ENCODE results near the gene IL10RB.

DNA sequence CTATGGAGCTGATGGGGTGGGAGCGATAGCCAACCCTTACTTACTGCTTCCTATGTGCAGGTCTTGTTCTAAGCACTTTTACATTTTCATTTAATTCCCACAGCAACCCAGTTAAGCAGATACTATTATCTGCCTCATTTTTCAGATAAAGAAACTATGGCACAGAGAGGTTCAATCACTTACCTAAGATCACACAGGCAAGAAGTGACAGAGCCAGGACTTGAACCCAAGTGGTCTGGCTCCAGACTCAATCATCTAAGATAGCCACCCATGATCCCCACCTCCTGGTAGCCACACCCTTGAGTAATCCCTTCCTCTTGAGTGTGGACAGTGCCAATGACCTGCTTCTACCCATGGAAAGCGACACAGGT lies 35.5 kb downstream of the IL10RB start:
- TF ChIP-seq CTCF (IDR thresholded peaks at IDR 0.05; ENCODE audit: insufficient read depth, low read length) (no peak), SPI1 (IDR thresholded peaks at IDR 0.05; ENCODE audit: borderline replicate concordance, low read depth) (no peak)

Data from HL-60 (cell line).